GM21529 (cell line): Measurements from ENCODE around the gene VTN.

ENCODE experiments used
- ATAC-seq: cut with Tn5 transposase; IDR thresholded peaks from one replicate; pipeline ENCODE4 v1.9.1; 2021; ENCODE audit not compliant: unreplicated experiment

The VTN gene

DNA sequence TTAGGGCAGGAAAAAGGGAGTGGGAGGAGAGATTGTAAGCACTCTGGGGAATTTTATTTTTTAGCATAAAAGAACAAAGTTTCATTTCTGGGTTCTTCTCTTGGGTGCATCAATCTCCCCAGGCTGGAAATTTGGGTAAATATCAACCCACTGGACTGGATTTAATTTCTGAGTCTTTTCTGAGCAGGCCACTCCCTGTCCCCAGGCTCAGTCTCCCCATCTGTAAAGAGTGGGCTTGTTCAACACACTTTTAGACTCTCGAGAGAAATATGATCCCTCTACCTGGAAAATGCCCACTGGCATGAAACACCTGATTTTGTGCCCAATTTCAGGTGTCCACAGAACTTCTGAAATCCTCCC lies 617 bp upstream of the VTN start:
- ATAC-seq: no peak

- no peak for ATAC-seq
Measured at GRCh38 chr17:28369684-28370034, 448 bp downstream of the VTN start.

- no peak for ATAC-seq
Measured at GRCh38 chr17:28368915-28369683, 1.0 kb downstream of the VTN start.

GRCh38 chr17:28368306-28368831 lies 1.7 kb downstream of the VTN start:
- no peak for ATAC-seq

DNA sequence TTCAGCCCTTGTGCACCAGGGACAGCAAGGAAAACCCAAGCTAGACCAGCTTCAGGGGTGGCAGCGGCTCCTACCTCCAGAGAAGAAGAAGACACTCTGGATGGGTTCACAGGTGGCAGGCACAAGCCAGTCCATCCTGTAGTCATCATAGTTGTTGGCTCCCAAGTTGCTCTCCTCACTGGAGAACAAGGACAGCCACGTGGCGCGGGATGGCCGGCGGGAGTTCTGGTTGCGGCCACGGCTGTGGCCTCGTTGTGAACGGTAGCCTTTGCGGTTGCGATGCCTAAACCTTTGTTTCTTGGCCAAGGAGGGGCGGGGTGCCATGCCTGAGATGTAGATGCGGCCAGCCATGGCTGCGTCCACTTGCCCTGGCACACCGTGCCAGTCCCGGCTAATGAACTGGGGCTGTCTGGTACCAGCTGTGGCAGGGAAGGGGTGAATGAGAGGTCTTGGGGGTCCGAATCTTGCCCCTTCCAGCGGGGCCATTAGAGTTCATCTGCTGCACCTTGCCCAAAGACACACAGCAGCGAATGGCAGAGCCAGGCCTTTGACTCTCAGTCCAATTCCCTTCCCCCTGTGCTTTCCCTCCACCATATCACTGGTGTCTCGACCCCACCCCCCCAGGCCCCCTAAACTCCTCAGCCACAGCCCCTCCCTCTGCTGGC lies 2.3 kb downstream of the VTN start:
- no peak for ATAC-seq

- ATAC-seq: no peak
Measured at GRCh38 chr17:28366605-28367004, 3.5 kb downstream of the VTN start.

GRCh38 chr17:28365487-28365886 lies 4.6 kb downstream of the VTN start:
- no peak for ATAC-seq

DNA sequence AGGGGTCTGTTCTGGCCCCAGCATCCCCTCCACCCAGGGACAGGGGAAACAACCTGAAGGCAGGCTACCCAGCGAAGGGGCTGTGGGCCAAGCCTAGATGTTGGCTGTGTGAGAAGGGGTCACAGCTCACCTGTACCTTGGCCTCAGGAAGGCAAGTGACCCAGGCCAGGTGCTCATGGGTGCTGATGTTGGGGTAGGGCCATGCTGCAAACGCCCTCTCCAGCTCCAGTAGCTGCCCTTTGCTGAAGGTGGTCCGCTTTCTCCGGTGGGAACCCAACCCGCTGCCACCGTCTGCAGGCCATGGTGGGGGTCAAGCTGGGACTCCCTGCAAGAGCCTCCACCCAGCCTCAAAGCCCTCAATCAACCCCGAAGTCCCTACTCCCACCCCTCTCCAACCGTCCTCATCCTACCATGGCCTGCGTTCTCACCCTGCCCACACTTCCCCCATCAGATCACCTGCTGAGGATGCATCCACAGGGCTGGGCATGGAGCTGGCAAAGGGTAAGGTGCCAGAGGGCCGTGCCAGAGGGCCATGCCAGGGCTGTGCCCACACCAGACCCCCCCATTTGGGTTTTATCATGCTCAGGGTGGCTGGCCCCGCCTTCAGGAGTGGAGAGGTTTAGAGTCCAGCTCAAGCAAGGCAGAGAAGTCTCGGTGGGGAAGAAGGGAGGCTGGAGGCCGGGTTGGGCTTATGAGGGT lies 5.3 kb downstream of the VTN start, which contains the start of gene SEBOX:
SEBOX (minus strand) TSS at position 535 of the 699 bp plus-strand sequence; CDS start at position 487, 48 bp downstream.
- no peak for ATAC-seq

GRCh38 chr17:28363776-28364650 lies 6.1 kb downstream of the VTN start:
- ATAC-seq: no peak

GRCh38 chr17:28363186-28363585 lies 6.9 kb downstream of the VTN start:
- no peak for ATAC-seq

- no peak for ATAC-seq
Measured at GRCh38 chr17:28357901-28358197, 12.3 kb downstream of the VTN start.

DNA sequence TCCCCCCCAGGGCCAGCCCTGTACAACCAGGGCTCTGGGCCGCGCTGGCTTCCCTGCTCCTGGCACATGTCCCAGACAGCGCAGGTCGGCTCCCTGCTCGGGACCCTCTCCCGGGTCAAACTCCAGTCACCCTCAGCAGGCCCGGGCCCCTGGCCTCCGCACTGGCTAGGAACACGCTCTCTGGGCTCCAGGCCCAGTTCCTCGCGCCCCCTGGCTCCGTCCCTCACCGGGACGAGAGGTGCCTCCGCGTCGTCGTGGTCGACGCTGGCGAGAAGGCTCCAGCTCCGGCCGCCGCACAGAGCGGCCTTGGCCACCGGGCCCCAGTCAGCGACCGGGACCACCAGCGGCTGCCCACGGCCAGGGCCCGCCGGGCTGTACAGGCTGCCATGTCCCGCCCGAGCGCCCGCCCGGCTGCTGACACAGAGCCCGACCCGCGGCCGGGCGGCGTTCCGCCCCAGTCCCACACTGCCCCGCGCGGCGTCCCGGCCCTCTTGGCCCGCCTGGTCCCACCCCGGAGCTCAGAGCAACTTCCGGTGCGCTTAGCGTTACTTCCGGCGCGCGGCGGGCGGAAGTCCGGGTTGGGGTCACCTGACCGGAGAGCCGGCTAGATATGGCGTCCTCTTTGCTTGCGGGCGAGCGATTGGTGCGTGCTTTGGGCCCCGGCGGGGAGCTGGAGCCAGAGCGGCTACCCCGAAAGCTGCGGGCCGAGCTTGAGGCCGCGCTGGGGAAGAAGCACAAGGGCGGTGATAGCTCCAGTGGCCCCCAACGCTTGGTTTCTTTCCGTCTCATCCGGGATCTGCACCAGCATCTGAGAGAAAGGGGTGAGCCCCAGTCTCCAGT lies 12.8 kb downstream of the VTN start, which contains the start of gene POLDIP2:
POLDIP2 (minus strand) TSS at position 467 of the 840 bp plus-strand sequence; CDS start at position 388, 79 bp downstream.
- ATAC-seq: peak; percentile 94

DNA sequence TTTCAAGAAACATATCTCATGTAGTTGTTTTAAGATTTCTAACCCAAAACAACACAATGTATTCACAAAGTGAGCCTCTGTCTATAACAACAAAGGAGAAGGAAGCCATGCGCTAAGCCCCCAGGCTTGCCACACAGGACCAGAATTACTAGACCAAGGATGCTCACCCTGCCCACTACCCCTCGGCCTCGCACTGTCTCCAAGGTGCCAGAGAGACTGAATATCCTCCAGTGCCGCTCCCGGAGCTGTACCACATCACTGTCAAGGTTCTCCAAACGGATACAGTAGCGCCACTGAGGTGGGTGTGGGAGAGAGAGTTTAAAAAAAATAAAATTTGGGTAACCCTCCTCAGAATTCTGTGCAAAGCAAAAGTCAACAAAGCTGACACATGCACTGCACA lies 19.8 kb downstream of the VTN start:
- no peak for ATAC-seq

DNA sequence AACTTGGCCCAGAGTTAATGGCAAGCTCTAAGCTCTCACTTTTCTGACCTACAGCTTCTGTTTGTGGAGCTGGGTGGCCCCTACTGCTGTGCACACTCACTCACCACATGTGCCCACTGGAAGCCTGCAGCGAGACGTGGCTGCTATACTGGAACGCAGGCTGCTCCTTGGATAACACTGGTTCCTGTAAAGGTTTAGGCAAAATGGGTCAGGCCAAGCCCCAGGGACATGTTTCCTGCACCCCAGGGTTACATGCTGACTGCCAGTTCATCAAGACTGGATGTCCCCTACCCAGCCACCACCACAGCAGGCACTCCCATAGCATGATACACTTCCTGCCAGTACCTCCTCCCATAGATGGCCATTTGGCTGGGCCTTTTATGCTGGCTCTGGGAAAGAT lies 21.1 kb downstream of the VTN start:
- ATAC-seq: no peak

GRCh38 chr17:28347261-28347891 lies 22.7 kb downstream of the VTN start:
- ATAC-seq: no peak

- no peak for ATAC-seq
Measured at GRCh38 chr17:28346746-28347246, 23.3 kb downstream of the VTN start.

GRCh38 chr17:28346199-28346580 lies 23.9 kb downstream of the VTN start:
- no peak for ATAC-seq

GRCh38 chr17:28345419-28346198 lies 24.5 kb downstream of the VTN start:
- no peak for ATAC-seq
